Subcutaneous adipose tissue (tissue), 4 donors: ENCODE measurements around the gene KCNMA1. TPM values are rescaled to one million over a fixed set of nuclear protein-coding genes. Genes with fewer than 3 reads are reported as not detected.

Experiments
- CTCF ChIP-seq: fragments of 450-650 bp; IDR thresholded peaks from one replicate; pipeline ENCODE4 v1.5.1; 2016; ENCODE audit warnings: low read depth, mild to moderate bottlenecking, control low read depth, antibody characterized with exemption, moderate library complexity
- total RNA-seq, 4 donors: library from RNA; depleted of rRNA; stranded (reverse); fragments of >200 nt; gene quantifications; one replicate each; pipeline ENCODE4 v1.1.0, GENCODE V29; 2016

Gene KCNMA1
- total RNA-seq, 4 donors from 2014 or later = 10.3 to 91.5 (median 23.8) TPM

- TF ChIP-seq CTCF = no peak
Measured at GRCh38 chr10:77191324-77192049, 446.1 kb downstream of the KCNMA1 start.

- no peak for TF ChIP-seq CTCF
Measured at GRCh38 chr10:77190291-77190690, 447.3 kb downstream of the KCNMA1 start.

- no peak for TF ChIP-seq CTCF
Measured at GRCh38 chr10:77189520-77189919, 448.1 kb downstream of the KCNMA1 start.

GRCh38 chr10:77189075-77189474 is 448.5 kb downstream of the KCNMA1 start:
- TF ChIP-seq CTCF = no peak

- TF ChIP-seq CTCF = no peak
Measured at GRCh38 chr10:77188521-77188920, 449.1 kb downstream of the KCNMA1 start.

- TF ChIP-seq CTCF = no peak
Measured at GRCh38 chr10:77188000-77188395, 449.6 kb downstream of the KCNMA1 start.

- no peak for TF ChIP-seq CTCF
Measured at GRCh38 chr10:77187376-77187999, 450.1 kb downstream of the KCNMA1 start.
